Activated CD4-positive, alpha-beta T cell treated with anti-CD3 and anti-CD28 coated beads, Interleukin-2, Interleukin-4, amounts not matched to agents 100 ng/mL and 50 ng/mL, durations not matched to agents 16 hours and 8 hours (primary cell): ENCODE measurements around the gene CMTM8.

ENCODE experiments used
- DNase-seq: peaks from one replicate; pipeline ENCODE4 v3.0.0-alpha.2; 2020; ENCODE audit warnings: low spot score

The CMTM8 gene

DNA sequence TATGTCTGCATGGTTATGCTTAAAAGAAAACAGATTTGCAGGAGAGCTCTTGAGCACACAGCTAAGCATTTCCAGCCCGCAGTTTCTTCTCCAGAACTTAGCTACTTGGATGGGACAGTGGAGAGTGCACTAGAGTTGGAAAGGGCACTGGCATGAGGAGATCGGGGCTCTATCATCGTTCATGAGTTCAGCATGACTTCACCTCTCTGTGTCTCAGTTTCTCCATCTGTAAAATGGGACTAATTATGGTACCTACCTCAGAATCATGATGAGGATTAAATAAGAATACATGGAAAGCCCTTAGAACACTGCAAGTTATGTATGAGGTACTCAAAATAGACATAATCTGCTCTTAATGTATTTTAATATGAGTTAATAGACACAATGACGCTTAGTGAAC is 69.9 kb downstream of the CMTM8 start:
- no peak for DNase-seq

DNA sequence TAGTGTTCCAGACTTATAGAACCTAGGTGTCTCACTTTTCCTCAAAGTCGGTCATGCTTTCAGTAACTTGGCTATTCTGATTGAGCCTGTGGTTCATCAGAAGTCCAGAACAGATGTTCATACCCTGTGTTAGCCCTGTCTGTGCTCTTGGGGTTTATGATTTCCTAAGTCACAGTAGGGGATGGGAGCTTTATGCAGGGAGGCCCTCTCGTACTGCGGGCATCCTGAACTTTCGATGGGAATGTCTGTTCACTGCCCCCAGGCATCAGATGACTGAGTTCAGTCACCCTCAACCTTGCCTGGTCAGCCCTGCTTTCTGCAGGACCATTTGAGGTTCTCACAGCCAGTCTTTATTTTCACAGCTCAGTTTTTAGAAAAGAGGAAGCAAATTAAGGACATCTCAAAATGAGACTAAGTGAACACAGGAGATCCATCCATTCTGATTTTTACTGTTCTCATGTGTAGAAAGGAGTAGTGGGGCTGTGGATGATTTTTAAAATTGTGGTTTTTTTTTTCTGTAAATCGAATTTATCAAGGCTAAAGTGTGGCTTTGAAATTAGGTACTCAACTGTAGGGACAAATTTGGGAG is 71.3 kb downstream of the CMTM8 start:
- DNase-seq, result no peak

DNA sequence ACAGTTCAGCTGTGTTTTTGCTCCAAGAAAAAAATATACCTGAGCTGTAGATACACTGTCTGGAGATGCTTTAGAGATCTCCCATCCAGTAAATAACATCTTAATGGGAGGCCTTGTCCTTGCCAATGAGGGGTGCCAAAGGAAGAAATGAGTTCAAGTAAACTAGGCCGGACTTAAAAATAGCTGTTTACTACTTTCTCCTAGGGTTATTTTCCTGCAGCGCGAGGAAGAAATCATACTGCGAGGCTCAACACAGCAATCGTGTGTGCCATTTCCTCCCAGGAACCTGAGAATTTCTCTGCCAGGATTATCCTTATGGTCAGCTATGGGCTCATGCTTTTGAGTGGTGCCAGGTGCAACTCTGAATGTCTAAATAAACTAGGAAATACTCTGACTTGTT is 71.9 kb downstream of the CMTM8 start:
- DNase-seq, result no peak

DNA sequence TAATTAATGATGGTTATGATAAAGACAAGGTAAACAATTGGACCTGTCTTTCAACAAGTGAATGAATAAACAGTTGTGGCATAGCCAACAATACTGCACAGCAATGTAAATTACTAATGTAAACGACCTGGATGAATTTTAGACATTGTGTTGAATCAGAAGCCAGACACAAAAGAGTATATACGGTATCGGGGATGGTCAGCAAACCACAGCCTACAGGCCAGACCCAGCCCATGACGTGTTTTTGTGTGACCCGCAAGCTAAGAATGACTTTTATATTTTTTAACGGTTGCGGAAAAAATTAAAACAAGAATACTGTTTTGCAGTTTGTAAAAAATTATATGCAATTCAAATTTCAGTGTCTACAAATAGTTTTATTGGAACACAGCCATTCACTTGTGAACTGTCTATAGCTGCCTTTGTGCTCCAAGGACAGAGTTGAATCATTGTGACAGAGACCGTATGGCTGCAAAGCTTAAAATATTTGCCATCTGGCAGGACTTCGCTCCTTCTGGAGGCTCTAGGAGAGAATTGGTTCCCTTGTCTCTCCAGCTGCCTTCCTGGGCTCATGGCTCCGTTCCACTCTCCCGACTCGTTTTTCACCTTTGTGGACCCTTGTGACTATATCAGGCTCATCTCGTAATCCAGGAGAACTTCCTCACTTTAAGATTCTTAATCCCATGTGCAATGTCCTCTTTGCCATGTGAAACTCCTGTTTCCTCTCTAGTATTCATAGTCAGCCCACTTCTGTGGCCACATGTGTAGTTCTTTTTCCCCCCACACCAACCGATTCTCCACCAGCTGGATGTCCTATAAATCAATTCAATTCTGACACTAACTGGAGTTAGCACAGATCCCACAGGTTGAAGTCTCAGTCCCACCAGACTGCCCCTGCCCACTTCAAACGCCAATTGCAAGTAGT is 72.7 kb downstream of the CMTM8 start:
- no peak for DNase-seq

DNA sequence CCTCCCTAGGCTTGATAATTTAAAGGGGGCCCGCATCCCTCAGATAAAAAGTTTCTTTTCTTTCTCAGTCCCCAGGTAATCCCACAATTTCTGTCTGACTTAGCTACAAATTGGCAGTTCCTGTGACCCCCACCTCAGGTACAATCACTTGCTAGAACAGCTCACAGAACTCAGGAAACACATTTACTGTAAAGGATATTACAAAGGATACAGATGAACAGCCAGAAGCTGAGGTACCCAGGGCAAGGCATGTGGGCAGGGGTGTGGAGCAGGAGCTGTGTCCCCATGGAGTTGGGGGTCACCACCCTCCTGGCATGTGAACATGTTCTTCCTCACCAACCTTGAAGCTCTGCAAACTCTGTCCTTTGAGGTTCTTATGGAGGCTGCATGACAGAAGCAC is 73.8 kb downstream of the CMTM8 start:
- no peak for DNase-seq

DNA sequence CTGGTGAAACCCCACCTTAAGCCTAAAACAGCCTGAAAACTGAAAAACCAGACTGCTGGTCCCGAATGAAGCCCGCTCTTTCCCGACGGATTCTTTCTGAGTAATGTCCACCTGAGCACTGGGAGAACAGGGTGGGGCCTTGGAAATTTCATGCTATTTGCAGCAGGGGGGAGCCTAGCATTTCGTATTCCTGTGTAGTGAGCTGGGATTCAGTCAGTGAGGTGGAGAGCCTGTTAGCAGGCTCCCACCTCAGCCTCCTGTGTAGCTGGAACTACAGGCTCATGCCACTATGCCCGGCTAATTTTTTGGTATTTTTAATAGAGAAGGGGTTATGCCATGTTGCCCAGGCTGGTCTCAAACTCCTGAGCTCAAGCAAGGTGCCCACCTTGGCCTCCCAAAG is 74.7 kb downstream of the CMTM8 start:
- DNase-seq, result no peak

DNA sequence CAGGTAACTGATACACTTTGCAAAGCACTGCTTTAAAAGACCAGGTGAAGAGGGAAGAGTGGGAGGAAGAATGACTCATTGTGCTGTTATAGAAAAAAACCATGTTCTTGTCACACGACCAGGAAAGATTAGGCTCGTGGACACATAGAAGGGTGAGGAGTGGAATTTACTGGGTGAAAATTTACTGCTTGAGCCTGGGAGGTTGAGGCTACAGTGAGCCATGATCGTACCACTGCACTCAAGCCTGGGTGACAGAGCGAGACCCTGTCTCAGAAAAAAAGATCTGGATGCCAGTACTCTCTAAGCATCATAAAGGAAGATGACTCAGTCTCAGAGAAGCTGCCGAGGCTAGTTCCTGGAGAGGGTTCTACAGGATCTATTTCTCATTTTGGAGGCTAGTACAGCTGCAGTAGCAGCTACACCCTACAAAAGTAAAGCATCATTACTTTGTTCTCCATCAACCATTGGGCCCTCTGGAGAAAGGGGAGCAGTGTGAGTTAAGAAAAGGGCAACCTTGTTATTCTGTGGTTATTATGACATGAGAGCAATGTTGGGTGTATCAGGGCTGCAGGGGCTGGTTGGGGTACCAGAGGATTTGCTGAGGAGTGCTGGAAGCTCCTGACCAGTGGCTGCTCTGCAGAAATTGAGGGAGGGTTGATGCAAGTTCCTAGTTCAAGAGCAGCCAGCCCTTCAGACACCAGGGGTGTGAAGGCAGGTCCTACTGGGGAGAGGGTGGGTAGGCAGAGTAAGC is 75.4 kb downstream of the CMTM8 start:
- DNase-seq, result peak; percentile 48

DNA sequence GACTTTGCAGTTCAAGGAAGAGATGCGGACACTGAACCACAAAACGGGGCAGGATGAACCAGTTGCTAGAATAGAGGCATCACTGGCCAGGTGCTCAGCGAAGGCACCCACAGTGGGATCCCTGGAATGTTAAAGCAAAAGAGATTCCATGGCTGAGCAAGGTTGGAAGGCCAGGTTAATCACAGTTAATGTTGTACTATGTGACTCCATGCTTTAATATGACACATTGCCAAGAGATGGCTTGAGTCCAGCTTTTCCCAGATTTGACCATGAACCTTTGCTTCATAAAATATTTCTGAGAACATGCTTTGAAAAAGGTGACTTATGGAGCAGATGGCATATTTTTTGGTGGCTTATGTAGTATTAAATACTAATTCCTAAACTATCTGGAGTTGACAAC is 77.0 kb downstream of the CMTM8 start:
- no peak for DNase-seq

DNA sequence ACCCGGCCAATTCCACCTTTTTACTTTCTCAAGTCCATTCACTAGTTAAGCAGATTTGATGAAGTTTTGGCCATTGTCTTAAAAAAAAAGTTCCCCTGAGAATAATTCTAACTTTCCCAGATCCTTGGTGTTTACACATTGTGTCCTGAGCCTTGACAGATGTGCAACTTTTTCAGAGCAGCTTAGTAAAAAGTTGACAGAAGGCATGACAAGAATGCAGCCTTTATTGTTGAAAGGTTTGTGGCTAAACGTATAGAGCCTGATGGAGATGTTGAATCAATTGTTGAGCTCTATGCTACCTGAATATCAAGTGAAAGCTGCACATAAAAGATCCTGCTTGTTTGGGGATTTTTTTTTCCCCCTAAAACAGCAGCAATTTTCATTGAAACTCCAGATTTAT is 77.8 kb downstream of the CMTM8 start:
- no peak for DNase-seq

DNA sequence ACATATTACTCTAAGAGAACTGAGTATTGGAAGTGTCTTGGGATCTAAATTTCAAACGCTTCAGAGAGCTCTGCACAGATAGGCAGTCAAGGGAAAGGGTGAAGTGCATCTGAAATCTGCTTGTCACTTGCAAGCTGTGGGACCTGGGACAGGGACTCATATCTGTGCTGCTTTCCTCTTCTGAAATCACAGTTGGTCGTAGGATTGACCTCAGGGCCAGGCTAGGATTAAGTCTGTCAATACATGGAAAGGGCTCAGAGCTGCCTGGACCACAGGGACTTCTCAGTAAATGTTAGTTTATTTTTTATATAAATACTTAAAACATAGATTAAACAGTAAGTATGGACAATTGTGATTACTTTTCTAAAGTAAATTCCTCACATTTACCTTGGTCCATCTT is 78.5 kb downstream of the CMTM8 start:
- DNase-seq, result no peak

DNA sequence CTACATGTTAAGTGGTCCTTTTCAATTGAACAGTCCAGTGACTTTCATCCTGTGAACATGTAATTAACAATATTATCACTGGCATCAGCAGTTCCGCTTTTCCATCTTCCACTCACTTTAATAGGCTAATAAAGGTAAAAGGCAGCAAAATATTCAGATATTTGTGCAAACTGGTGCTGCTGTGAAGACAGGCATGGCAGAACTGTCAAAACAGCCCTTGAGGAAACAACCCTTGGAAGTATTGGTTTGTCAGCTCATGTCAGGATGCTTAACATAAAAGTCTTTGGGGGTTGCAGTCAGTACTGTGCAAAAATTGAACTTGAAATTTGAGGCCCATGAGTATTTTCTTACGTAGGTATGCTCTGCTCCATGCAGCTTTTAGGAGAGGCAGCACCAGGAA is 81.1 kb downstream of the CMTM8 start:
- DNase-seq, result no peak

DNA sequence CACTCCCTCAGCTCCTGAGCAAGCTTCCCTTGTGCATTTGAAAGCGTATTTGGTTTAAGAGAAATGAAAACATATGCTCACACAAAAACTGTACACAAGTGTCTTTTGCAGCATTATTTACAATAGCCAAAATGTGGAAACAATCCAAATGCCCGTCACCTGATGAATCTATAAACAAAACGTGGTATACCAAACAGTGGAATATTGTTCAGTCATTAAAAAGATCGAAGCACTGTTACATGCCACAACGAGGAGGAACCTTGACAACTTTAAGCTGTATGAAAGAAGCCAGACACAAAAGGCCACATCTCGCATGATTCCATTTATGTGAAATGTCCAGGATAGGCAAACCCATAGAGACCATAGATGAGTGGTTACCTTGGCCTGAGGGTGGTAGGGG is 81.6 kb downstream of the CMTM8 start:
- DNase-seq, result no peak

DNA sequence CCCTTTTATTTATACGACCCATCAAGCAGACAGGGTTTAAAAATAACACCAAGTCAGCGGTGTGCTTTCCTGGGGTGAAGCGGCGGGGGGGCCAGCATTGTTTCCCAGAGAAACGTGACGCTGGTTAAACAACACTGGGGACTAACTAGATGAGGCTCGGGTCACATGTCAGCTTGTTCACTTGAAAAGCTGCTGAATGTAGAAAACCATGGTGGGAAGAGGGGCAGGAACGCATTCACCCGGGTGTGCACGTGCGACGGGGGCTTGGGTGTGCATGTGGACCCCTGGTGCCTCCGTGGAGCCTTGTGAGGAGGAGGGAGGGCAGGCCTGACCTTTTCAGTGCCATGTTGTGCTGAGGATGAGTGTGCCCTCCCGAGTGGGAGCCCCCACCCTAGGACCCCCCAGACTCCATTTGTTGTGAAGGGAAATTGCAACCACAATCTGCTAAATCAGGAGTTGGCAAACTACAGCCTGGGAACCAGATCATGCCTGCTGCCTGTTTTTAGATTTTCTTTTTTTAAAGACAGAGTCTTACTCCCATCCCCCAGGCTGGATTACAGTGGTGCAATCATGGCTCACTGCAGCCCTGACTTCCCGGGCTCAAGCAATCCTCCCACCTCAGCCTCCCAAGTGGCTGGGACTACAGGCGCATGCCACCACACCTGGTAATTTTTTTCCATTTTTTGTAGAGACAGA is 82.8 kb downstream of the CMTM8 start:
- no peak for DNase-seq

DNA sequence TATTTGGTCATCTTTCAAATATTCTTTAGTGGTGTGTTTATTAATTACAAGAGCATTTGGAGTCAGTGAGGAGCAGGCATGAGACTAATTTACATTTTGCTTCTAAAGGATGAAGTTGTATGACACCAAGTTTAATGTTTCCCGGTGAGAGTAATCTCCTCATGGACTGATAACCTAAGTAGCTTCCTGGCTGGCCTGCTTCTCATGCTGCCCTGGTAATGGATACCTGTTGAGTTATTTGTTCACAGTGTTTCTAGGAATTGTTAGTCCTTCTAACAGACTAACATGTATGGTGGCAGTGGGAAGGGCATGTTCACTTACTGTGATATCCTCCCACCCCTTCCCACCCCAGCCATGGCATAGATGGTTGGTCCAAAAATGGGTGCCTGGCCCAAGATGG is 83.8 kb downstream of the CMTM8 start:
- no peak for DNase-seq

DNA sequence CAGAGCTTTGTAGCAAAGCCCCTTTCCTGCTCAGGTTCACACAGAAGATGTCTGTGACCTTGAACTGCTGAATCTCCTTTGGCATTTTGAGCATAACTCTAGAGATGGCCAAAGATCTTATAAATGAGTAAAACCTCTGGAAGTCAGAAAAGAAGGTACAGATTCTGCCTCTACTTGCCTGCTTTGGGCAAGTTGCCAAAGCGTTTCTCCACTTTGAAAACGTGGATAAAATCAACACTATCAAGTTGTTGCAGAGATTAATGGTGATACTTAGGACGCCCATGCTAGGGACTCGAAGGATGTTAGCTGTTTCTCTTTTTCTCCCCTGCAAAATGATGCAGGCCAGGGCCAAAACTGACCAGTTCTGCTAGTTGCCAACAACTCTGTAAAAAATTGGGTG is 85.1 kb downstream of the CMTM8 start:
- DNase-seq, result no peak

DNA sequence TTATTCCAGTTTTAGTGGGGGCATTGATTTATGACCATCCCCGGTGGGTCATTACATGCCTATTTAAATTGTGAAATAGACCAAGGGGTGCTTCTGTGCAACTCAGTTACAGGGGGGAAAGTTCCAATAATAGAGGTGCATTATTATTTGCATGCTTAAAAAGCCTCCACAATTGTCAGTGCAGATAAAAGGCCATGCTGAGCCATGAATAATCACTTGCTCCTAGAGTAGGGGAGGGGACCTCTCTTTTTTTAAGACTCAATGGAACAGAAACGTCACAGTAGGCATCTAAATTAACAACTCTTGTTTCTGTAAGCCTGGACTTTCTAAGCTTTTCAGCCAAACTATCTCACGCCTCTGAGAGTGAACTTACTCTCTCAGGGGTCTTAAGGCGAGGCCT is 86.7 kb downstream of the CMTM8 start:
- no peak for DNase-seq

DNA sequence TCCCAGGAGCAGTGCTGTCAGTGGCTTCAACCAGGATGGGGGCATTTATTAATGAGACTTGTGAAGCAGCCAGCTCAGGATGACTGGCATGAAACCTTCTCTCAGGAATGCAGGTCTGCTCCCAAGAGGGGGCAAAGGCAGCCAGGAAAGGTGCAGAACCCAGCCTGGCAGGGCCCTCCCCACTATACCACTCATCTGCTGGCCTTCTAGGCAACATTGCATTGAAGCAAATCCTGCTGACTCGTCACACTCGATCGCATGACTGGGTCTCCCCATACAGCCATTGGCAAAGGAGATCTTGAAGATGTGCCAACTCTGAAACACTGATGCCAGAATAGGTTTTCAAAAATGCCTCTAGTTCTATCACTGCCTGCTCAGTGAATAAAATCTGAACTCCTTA is 87.4 kb downstream of the CMTM8 start:
- no peak for DNase-seq

DNA sequence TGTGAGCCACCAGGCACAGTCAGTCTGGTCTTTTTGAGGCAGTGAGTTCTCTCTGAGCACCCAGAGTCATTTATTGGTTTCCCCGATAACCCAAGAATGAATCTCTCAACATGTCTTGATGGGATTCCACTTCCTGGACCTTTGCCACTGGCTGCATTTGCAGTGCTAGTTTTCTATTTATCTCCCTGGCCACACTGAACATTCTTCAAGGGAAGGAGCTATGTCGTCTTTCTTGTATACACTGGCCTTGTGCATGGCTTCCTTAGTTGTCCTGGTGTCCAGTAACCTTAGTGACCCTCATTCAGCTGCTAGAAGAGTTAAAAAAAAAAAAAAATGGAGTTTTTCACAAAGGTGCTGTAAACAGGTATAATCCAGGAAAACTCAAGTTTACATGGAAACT is 88.3 kb downstream of the CMTM8 start:
- DNase-seq, result no peak

DNA sequence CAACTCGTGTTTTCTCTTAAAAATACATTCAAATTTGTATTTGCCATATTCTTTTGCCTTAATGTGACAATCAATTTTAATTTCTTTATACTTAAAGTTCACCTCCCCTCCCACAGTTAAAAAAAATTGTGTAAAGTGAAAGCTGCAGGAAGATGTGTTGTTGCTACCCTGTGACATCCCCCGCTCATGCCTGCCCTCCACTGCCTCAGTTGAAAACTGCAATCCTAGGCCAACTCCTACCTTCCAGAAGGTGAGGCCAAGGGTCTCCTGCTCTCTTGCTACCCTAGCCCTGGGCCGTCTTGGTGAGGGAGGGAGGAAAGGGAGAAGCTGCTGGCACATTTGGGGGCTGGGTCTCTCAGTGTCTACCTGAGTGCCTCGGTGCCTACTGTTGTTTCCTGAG is 96.2 kb downstream of the CMTM8 start:
- peak; percentile 47 for DNase-seq

DNA sequence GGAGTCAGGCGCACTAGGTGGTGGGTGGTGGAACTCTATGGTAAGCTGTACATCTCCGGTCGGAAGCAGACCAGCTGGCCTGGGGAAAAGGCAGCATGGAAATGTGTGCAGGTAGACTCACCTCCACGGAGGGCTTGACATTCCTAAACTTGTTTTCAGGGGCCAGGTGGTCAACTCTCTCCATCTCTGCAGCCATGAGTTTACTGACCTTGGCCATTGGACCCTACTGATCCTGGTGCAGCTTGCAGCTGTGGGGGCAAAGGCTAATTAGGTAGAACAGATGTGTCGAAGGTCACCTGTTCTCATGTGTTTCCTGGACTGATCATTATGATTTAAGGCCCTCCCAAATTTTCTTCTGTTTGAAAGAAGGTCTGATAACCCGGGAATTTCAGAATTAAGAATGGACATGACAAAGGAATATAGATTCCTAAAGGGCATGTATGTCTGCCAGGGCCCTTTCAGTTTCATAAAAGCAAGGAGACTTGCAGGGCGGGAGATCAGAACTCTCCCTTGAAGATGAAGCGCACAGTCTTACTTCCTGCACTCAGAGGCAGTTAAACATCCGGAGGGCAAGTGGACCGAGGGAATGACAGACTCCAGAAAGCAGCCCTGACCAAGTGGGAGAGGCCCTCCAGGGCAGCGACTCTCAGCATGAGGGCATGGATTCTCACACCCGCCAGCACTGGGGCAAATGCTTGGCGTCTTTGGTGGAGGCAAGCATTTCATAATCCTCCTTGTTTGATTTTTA is 97.1 kb downstream of the CMTM8 start:
- no peak for DNase-seq

DNA sequence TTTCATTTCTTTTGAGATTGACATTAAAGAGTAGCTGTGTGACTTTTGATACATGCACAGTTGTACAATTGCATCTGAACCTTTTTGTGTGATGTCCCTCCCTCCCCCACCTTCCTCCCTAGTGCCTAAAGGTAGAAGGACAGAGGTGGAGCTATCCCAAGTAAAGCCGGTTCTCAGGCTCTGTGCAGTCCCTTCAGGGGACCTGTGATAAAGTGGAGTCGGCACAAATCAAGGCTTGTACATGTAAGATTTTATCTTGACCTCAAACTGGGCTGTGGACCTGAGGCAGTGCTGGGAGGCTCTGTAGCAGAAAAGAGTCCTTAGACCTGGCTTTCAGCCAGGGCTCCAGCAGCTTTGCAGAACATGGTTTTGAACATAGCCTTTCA is 97.6 kb downstream of the CMTM8 start:
- no peak for DNase-seq

DNA sequence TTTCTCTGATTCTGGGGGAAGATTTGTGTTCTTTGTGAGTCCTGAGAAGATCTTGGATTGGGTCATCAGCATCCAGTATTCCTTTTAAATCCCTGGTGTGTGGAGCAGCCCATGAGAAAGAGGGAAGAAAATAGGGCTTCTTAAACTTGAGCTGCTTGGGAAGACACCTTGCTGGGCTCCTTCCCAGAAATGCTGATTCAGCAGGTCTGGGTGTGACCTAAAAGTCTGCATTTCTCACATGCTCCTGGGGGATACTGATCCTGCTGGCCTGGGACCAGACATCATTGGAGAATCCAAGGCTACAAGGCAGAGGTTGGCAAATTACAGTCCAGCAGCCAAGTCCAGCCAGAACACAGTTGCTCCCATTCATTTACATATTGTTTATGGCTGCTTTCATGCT is 99.0 kb downstream of the CMTM8 start:
- DNase-seq, result no peak
